ENCODE data around the gene MAP1LC3B2. TPM values are rescaled to one million over a fixed set of nuclear protein-coding genes. Genes with fewer than 3 reads are reported as not detected.

MAP1LC3B2 gene
- total and polyA plus RNA-seq, 10 of the 15 experiments (the other 5 are each of a cell fraction or from before 2014, with no cell fraction given), result 0.23 to 2.7 (median 0.72) TPM; not detected in 3

DNA sequence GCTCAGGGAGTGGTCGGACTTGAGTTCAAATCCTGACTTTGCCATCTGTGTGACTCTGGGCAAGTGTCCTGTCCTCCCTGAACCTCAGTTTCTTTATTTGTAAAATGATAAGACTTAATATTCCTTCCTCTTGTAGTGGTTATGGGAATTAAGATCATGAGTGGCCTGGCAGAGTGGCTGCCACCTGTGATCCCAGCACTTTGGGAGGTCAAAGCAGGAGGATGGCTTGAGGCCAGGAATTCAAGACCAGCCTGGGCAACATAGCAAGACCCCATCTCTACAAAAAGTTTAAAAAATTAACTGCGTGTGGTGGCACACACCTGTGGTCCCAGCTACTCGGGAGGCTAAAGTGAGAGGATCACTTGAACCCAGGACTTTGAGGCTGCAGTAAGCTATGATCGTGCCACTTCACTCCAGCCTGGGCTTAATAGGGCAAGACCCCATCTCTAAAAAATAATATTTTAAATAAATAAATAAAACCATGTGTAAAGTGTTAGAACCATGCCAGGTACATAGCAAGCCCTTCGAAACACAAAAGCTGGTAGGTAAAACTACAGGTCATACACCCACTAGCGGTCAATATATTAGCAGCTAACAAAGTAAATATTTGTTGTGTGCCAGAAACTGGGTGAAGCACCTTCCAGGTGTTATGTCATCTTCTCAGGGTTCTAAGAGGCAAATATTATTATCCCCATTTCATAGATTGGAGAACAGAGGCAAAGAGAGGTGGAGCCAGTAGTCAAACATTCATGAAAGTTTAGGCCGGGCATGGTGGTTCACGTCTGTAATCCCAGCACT lies 17.4 kb upstream of the MAP1LC3B2 start:
- DNase-seq (ENCODE audit: low read depth, low spot score) (no peak), FAIRE-seq (no peak), ATAC-seq (no peak)
- ChIA-PET POLR2A (no interaction called here), RAD21 (ENCODE audit: unreplicated experiment) (no interaction called here), SMC1A (ENCODE audit: uncharacterized antibody, unreplicated experiment) (no interaction called here), CTCF (interaction anchor here (0.6 kb wide), 1 partner anchor 59 kb away, joined by 3 read pairs; no protein-coding TSS in a partner anchor)
- Histone ChIP-seq H3K9me3 (replicated peaks; ENCODE audit: control insufficient read depth, insufficient read depth, low read length) (no peaks in the 10 kb centered on the region; the same call in 1 of the 3 replicates), H3K79me2 (ENCODE audit: control insufficient read depth, insufficient read depth, low read length) (no peaks in the 10 kb centered on the region), H3K27ac (ENCODE audit: control insufficient read depth, insufficient read depth) (no peak overlapping the region), H3K4me1 (ENCODE audit: control insufficient read depth, insufficient read depth, low read length) (peaks cover 27% of the 10 kb centered on the region), H3K9ac (ENCODE audit: control insufficient read depth, insufficient read depth, low read length) (no peak overlapping the region), H3K27me3 (replicated peaks in 1 of 2; ENCODE audit: control insufficient read depth in 2 of 2, insufficient read depth in 2 of 2, low read length in 1 of 2) (no peaks in the 10 kb centered on the region), H2AFZ (ENCODE audit: control insufficient read depth, low read depth, low read length) (no peak overlapping the region), H3K36me3 (ENCODE audit: control insufficient read depth in 2 of 2, insufficient read depth in 2 of 2, low read length in 1 of 2) (no peaks in the 10 kb centered on the region), H4K20me1 (ENCODE audit: control insufficient read depth, insufficient read depth) (no peaks in the 10 kb centered on the region), H3K4me2 (ENCODE audit: control insufficient read depth, insufficient read depth) (no peak overlapping the region), H3K4me3 (no peak overlapping the region)
- intact Hi-C loops (cut with micrococcal nuclease; ENCODE audit: unreplicated experiment), result no loop called here
- TF ChIP-seq POU2F2 (IDR thresholded peaks at IDR 0.05; ENCODE audit: borderline replicate concordance, low read depth, low read length), result no peak
- no peak for TF ChIP-seq IRF4 (IDR thresholded peaks at IDR 0.05; ENCODE audit: low read depth, low read length)
- in situ Hi-C loops (cut with MboI), result no loop called here
- BruUV-seq (replicated peaks), result no TSS peak
- 96% methylated on average over 8 of the region's 8 CpGs for WGBS (ENCODE audit: insufficient coverage, insufficient replicate concordance, low lambda C conversion rate, missing lambda C conversion rate)

DNA sequence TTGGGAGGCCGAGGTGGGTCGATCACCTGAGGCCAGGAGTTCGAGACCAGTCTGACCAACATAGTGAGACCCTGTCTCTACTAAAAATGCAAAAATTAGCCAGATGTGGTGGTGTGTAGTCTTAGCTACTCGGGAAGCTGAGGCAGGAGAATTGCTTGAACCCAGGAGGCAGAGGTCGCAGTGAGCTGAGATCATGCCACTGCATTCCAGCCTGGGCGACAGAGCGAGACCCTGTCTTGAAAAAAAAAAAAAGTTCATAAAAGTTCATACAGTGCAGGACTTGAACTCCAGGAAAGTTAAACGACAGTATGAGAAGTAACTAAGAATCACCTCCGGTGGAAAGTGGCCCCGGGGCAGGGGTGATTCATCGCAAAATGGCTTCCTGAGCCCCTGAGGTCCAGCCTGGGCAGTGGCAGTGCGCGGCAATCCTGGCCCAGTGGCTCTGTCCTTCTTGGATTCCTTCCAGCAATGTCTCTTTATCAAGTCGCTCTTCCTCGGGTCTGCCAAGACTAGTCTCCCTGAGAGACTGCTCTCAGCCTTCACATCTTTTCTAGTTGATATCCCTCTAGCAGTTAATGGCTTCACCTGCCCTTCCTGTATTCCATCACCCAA lies 16.7 kb upstream of the MAP1LC3B2 start:
- no peak overlapping the region for H3K4me2 ChIP-seq (ENCODE audit: control insufficient read depth, insufficient read depth)
- intact Hi-C loops (cut with micrococcal nuclease; ENCODE audit: unreplicated experiment), result no loop called here
- no peak for TF ChIP-seq SMAD5 (IDR thresholded peaks at IDR 0.05; ENCODE audit: low read depth)
- no peak for TF ChIP-seq ASH2L (IDR thresholded peaks at IDR 0.05; ENCODE audit: borderline replicate concordance, low read depth)
- TF ChIP-seq, protein P1, sequence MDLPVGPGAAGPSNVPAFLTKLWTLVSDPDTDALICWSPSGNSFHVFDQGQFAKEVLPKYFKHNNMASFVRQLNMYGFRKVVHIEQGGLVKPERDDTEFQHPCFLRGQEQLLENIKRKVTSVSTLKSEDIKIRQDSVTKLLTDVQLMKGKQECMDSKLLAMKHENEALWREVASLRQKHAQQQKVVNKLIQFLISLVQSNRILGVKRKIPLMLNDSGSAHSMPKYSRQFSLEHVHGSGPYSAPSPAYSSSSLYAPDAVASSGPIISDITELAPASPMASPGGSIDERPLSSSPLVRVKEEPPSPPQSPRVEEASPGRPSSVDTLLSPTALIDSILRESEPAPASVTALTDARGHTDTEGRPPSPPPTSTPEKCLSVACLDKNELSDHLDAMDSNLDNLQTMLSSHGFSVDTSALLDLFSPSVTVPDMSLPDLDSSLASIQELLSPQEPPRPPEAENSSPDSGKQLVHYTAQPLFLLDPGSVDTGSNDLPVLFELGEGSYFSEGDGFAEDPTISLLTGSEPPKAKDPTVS (IDR thresholded peaks at IDR 0.05; ENCODE audit: low read depth, low read length), result no peak
- TF ChIP-seq, protein P2, sequence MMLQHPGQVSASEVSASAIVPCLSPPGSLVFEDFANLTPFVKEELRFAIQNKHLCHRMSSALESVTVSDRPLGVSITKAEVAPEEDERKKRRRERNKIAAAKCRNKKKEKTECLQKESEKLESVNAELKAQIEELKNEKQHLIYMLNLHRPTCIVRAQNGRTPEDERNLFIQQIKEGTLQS (IDR thresholded peaks at IDR 0.05; ENCODE audit: borderline replicate concordance, extremely low read depth, low read depth, low read length), result no peak
- no peak for TF ChIP-seq RELA (IDR thresholded peaks at IDR 0.05; ENCODE audit: borderline replicate concordance, partially characterized antibody)
- TF ChIP-seq IRF4 (IDR thresholded peaks at IDR 0.05; ENCODE audit: low read depth, low read length), result no peak
- TF ChIP-seq, protein P3, sequence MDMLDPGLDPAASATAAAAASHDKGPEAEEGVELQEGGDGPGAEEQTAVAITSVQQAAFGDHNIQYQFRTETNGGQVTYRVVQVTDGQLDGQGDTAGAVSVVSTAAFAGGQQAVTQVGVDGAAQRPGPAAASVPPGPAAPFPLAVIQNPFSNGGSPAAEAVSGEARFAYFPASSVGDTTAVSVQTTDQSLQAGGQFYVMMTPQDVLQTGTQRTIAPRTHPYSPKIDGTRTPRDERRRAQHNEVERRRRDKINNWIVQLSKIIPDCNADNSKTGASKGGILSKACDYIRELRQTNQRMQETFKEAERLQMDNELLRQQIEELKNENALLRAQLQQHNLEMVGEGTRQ (IDR thresholded peaks at IDR 0.05; ENCODE audit: borderline replicate concordance, low read depth, low read length), result no peak

More for the DNA sequence above, 16.7 kb upstream of the MAP1LC3B2 start:
- Histone ChIP-seq H3K36me3 (ENCODE audit: control insufficient read depth in 2 of 2, insufficient read depth in 2 of 2, low read length in 1 of 2) (no peaks in the 10 kb centered on the region), H3K27me3 (replicated peaks in 1 of 2; ENCODE audit: control insufficient read depth in 2 of 2, insufficient read depth in 2 of 2, low read length in 1 of 2) (no peaks in the 10 kb centered on the region), H3K9ac (ENCODE audit: control insufficient read depth, insufficient read depth, low read length) (no peak overlapping the region), H3K4me3 (no peak overlapping the region), H4K20me1 (ENCODE audit: control insufficient read depth, insufficient read depth) (no peaks in the 10 kb centered on the region), H3K79me2 (ENCODE audit: control insufficient read depth, insufficient read depth, low read length) (no peaks in the 10 kb centered on the region), H2AFZ (ENCODE audit: control insufficient read depth, low read depth, low read length) (no peak overlapping the region), H3K9me3 (replicated peaks; ENCODE audit: control insufficient read depth, insufficient read depth, low read length) (no peaks in the 10 kb centered on the region; the same call in 1 of the 3 replicates), H3K4me1 (ENCODE audit: control insufficient read depth, insufficient read depth, low read length) (peaks cover 23% of the 10 kb centered on the region), H3K27ac (ENCODE audit: control insufficient read depth, insufficient read depth) (no peak overlapping the region)
- ChIA-PET POLR2A (no interaction called here), SMC1A (ENCODE audit: uncharacterized antibody, unreplicated experiment) (no interaction called here), RAD21 (ENCODE audit: unreplicated experiment) (no interaction called here), CTCF (no interaction called here)
- no peak for FAIRE-seq
- no TSS peak for BruUV-seq (replicated peaks)
- in situ Hi-C loops (cut with MboI), result no loop called here
- no peak for DNase-seq (ENCODE audit: low read depth, low spot score)
- WGBS (ENCODE audit: insufficient coverage, insufficient replicate concordance, low lambda C conversion rate, missing lambda C conversion rate), result 89% methylated on average over 15 of the region's 15 CpGs
- no peak for ATAC-seq
